ENCODE results near the gene GOLGA6D.
"Not testable (repeated sequence)": the region's sequence is repeated elsewhere in the genome, so short reads cannot be mapped to it uniquely, and the experiment has no call there.

GOLGA6D gene

GRCh38 chr15:75293660-75294059, 11.0 kb downstream of the GOLGA6D start:
- DNase-seq: not testable (repeated sequence)

GRCh38 chr15:75298541-75299310, 16.1 kb downstream of the GOLGA6D start:
- not testable (repeated sequence) for DNase-seq

- DNase-seq: peak; percentile 44
Observed at GRCh38 chr15:75299311-75299688, 16.7 kb downstream of the GOLGA6D start.

- DNase-seq: not testable (repeated sequence)
Observed at GRCh38 chr15:75300026-75300425, 17.4 kb downstream of the GOLGA6D start.

GRCh38 chr15:75302318-75302717, 19.7 kb downstream of the GOLGA6D start:
- no peak for DNase-seq

- DNase-seq: not testable (repeated sequence)
Observed at GRCh38 chr15:75302753-75303152, 20.1 kb downstream of the GOLGA6D start.

- DNase-seq: no peak
Observed at GRCh38 chr15:75306188-75306587, 23.6 kb downstream of the GOLGA6D start.

- DNase-seq: no peak
Observed at GRCh38 chr15:75307778-75308390, 25.2 kb downstream of the GOLGA6D start.

- no peak for DNase-seq
Observed at GRCh38 chr15:75309711-75310110, 27.1 kb downstream of the GOLGA6D start.

- DNase-seq: not testable (repeated sequence)
Observed at GRCh38 chr15:75312548-75312947, 29.9 kb downstream of the GOLGA6D start.

GRCh38 chr15:75313116-75313845, 30.6 kb downstream of the GOLGA6D start:
- DNase-seq: no peak

- no peak for DNase-seq
Observed at GRCh38 chr15:75314552-75315290, 32.1 kb downstream of the GOLGA6D start.

- not testable (repeated sequence) for DNase-seq
Observed at GRCh38 chr15:75319231-75319897, 36.7 kb downstream of the GOLGA6D start.

- DNase-seq: no peak
Observed at GRCh38 chr15:75321711-75322110, 39.1 kb downstream of the GOLGA6D start.

GRCh38 chr15:75325922-75326321, 43.3 kb downstream of the GOLGA6D start:
- no peak for DNase-seq

- no peak for DNase-seq
Observed at GRCh38 chr15:75327005-75327404, 44.4 kb downstream of the GOLGA6D start.

GRCh38 chr15:75327491-75327890, 44.9 kb downstream of the GOLGA6D start:
- no peak for DNase-seq

GRCh38 chr15:75328493-75329314, 46.1 kb downstream of the GOLGA6D start:
- no peak for DNase-seq

- DNase-seq: no peak
Observed at GRCh38 chr15:75329571-75329970, 46.9 kb downstream of the GOLGA6D start.

GRCh38 chr15:75332093-75332492, 49.5 kb downstream of the GOLGA6D start:
- not testable (repeated sequence) for DNase-seq

GRCh38 chr15:75333654-75334419, 51.2 kb downstream of the GOLGA6D start:
- peak; percentile 12 for DNase-seq

Data from CD4-positive, alpha-beta T cell treated with Interferon gamma for 1 hour (primary cell).